Measurements from ENCODE around the gene IL4I1. TPM values are rescaled to one million over a fixed set of nuclear protein-coding genes. Genes with fewer than 3 reads are reported as not detected.

The IL4I1 gene
- total RNA-seq, result 0.13 and 0.56 TPM in 2 replicates

DNA sequence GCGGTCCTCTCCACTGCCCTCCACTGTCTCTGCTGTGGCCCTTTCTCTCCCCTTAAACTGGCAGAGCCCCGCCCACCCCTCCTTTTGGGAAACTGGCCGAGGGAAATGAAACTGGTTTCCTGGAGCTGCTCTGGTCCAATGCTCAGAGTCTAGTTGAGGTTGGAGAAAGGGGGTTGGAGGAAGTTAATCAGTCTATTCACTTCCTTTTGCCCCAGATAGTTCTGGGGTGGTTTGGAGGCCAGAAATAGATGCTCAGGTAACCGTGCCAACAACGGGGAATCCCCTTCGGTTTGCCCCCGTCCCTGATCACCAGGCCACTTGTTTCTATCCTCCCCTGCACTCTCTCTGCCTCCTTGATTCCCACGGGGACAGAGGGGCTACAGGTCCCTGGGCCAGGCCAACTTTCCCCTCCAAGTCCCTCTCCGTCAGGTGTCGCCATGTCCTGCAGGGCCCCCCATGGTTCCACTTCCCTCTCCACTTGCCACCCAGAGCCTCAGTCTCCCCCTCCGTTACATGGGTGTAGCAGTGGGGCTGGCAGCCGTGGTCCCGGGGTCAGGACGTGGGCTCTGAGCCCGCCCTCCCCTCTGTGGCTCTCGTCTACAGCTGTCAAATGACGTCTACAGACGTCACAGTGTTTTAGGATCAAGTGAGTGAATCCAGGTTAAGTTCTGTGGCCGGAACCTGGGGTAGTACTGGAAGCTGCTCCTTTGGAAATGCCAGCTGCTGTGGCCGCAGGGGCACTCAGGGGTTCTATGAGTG, at the start of gene IL4I1:
TSS of gene IL4I1 (minus strand) at position 25 of the 759 bp plus-strand sequence. CDS start 727 bp downstream, outside the sequence.

DNA sequence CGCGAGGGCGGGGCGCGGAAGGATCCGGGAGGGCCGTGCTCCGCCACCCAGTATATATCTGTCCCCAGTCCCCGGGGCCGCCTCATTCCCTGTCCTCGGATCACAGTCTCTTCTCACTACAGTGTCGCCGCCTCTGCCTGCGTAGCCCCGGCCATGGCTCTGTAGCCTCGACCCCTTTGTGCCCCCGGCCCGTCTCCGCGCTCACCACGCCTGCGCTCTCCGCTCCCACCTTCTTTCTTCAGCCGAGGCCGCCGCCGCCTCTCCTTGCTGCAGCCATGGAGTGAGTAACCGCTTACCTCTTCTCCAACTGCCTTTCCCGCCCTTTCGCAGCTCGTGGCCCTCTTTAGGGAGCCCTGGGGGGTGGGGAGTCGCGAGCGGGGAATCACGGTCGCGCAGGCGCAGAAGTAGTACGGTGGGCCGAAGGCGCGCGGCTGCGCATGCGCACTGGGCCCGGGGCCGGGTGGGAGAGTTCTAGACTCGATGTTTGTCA, 32.5 kb upstream of the IL4I1 start, which contains the start of the genes ATF5 and NUP62:
TSS of gene ATF5 (plus strand) at position 85 of the 490 bp plus-strand sequence. CDS start 1,646 bp downstream, outside the sequence.
TSS of gene NUP62 (minus strand) at position 384 of the 490 bp plus-strand sequence. CDS start 19,697 bp downstream, outside the sequence.

DNA sequence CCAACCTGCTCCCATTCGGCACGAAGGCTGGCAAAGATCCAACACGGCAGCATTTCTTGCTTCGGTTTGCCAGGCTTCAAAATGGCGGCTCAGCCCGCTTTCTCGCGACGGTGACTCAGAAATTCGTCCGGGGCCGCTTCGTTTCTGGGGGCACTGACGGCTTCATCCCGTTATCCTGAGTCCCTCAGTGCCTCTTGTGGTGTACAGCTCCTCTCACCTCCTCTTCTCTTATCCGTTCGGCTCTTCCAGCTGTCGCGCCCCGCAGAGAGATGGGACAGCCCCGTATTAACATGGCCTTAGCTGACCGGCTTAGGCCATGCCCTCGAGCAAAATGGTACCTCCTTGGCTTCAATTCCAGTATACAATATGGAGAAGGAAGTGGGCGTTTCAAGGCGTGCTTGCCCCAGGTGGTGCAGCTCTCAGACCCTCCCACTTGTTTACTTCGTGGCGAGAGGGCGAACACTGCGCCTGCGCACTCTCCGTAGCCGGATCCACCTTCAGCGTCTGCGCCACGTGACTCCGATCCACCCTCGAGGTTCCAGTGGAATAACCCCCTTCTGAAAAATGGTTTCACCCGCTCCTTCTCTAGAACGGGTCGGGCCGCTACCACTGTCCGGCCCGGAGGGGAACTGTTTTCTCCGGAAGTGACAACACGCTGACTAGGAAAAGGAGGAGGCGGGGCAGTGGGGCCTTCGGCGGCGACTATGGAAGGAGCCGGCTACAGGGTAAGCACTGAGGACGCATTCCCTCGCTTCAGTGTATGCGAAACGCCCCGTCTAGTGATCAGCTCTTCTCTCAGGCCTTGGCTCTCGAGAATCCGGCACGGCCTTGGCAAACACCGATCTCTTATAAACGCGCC, 19.4 kb downstream of the IL4I1 start, which contains the start of the genes AKT1S1 and TBC1D17:
TSS of gene AKT1S1 (minus strand) at position 336 of the 859 bp plus-strand sequence. CDS start 4,060 bp downstream, outside the sequence.
TSS of gene TBC1D17 (plus strand) at position 683 of the 859 bp plus-strand sequence. CDS start at position 705, 22 bp downstream.

DNA sequence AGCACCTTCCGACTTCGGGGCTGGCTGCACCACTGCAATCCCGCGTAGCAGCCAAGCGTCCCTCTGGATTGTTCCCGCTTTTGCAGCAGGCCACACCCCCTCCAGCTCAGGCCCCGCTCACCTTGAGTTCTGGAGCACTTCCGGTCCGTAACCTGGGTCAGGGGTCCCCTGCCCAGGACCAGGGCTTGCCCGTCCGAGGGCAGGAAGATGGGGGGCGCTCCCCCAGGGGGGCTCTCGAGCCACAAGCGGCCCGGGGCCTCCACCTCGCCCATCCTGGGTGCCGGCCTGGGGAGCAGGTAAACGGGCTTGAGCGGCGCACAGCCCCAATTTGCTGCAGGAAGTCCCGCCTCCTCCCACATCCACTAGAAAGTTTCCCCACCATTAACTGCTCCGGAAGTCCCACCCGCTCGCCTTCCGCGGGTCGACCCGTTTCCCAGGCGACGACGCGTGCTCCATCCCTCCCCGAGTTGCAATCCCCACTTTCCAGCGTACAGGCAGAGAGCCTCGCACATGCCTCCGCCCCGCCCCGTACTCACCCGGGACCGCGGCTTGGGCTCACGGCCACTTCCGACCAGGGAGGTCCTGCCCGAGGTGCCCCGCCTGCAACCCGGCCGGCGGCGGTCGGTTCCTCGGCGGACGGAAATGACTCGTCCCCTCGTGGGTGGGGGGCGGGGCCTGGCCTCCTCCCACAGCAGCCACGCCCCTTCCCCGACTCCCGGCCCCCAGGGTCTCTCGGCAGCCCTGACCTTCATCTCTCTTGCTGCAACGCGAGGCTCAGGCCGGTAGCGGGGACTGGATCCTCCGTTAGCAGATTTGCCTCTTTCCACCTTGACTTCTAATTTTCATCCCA, 29.5 kb downstream of the IL4I1 start, which contains the start of gene PNKP:
TSS of gene PNKP (minus strand) at position 644 of the 850 bp plus-strand sequence. CDS start at position 272, 372 bp downstream.

GRCh38 chr19:49850487-49851342, 46.0 kb downstream of the IL4I1 start, which contains the start of gene PTOV1:
TSS of gene PTOV1 (plus strand) at chr19:49851159.

Other genes with a start within 250 kb of the IL4I1 start
- gene IRF3, start 231.0 kb downstream of the IL4I1 start, total RNA-seq, result 61.1 and 65.4 TPM in 2 replicates
- gene BCL2L12, start 231.0 kb downstream of the IL4I1 start, total RNA-seq, result 2.2 and 4.0 TPM in 2 replicates
- 271 and 406 TPM in 2 replicates for gene PRMT1, start 219.6 kb downstream of the IL4I1 start, total RNA-seq
- 0.25 and 0.40 TPM in 2 replicates for gene ADM5, start 207.3 kb downstream of the IL4I1 start, total RNA-seq
- 10.4 and 21.8 TPM in 2 replicates for gene CPT1C, start 205.8 kb downstream of the IL4I1 start, total RNA-seq
- gene TSKS, start 133.6 kb downstream of the IL4I1 start, total RNA-seq, result 0.06 and 0.13 TPM in 2 replicates
- 78.3 and 86.3 TPM in 2 replicates for gene AP2A1, start 129.9 kb downstream of the IL4I1 start, total RNA-seq
- gene FUZ, start 83.6 kb downstream of the IL4I1 start, total RNA-seq, result 24.3 and 25.8 TPM in 2 replicates
- 16.5 and 16.6 TPM in 2 replicates for gene MED25, start 78.6 kb downstream of the IL4I1 start, total RNA-seq
- 51.7 and 55.0 TPM in 2 replicates for gene PTOV1, start 45.7 kb downstream of the IL4I1 start, total RNA-seq
- gene PNKP, start 29.3 kb downstream of the IL4I1 start, total RNA-seq, result 52.4 and 58.9 TPM in 2 replicates
- gene AKT1S1, start 19.5 kb downstream of the IL4I1 start, total RNA-seq, result 11.0 and 12.4 TPM in 2 replicates
- gene TBC1D17, start 19.2 kb downstream of the IL4I1 start, total RNA-seq, result 9.4 and 12.5 TPM in 2 replicates
- gene ATF5, start 32.3 kb upstream of the IL4I1 start, total RNA-seq, result 2.9 and 3.1 TPM in 2 replicates
- 21.2 and 23.6 TPM in 2 replicates for gene NUP62, start 32.6 kb upstream of the IL4I1 start, total RNA-seq
- gene SIGLEC11, start 64.3 kb upstream of the IL4I1 start, total RNA-seq, result not detected in 2 replicates
- gene VRK3, start 128.5 kb upstream of the IL4I1 start, total RNA-seq, result 17.0 and 19.8 TPM in 2 replicates
- 6.0 and 6.7 TPM in 2 replicates for gene ZNF473, start 129.1 kb upstream of the IL4I1 start, total RNA-seq